Measurements from ENCODE around the gene CAPZA3. TPM values are rescaled to one million over a fixed set of nuclear protein-coding genes. Genes with fewer than 3 reads are reported as not detected.

Gene CAPZA3
- total and polyA plus RNA-seq, 7 donors: not detected

- Histone ChIP-seq H3K4me1 (no peaks in the 10 kb centered on the region), H3K27ac (no peak overlapping the region), H3K9me3 (no peaks in the 10 kb centered on the region), H3K27me3 (no peaks in the 10 kb centered on the region), H3K36me3 (no peaks in the 10 kb centered on the region), H3K4me3 (no peak overlapping the region)
- intact Hi-C loops (cut with DNase I): no loop called here
- no peak for DNase-seq
- TF ChIP-seq POLR2AphosphoS5 (IDR thresholded peaks at IDR 0.05) (no peak), POLR2A (IDR thresholded peaks at IDR 0.05) (no peak), CTCF (IDR thresholded peaks at IDR 0.05) (no peak), EP300 (IDR thresholded peaks at IDR 0.05) (no peak)
Measured at GRCh38 chr12:18718462-18718861, 19.5 kb upstream of the CAPZA3 start.

- Histone ChIP-seq H3K4me1 (no peaks in the 10 kb centered on the region), H3K4me3 (no peak overlapping the region), H3K9me3 (no peaks in the 10 kb centered on the region), H3K27me3 (no peaks in the 10 kb centered on the region), H3K27ac (no peak overlapping the region), H3K36me3 (no peaks in the 10 kb centered on the region)
- TF ChIP-seq EP300 (IDR thresholded peaks at IDR 0.05): no peak
- no peak for TF ChIP-seq POLR2A (IDR thresholded peaks at IDR 0.05)
- no peak for TF ChIP-seq POLR2AphosphoS5 (IDR thresholded peaks at IDR 0.05)
- WGBS, 2 donors: 19 to 45% methylated on average over 3 of the region's 3 CpGs
- no peak for DNase-seq
- intact Hi-C loops (cut with DNase I): no loop called here
Measured at GRCh38 chr12:18719922-18720510, 17.9 kb upstream of the CAPZA3 start.

- Histone ChIP-seq H3K9me3 (no peaks in the 10 kb centered on the region), H3K36me3 (no peaks in the 10 kb centered on the region), H3K4me3 (no peak overlapping the region), H3K27ac (no peak overlapping the region), H3K4me1 (no peaks in the 10 kb centered on the region), H3K27me3 (no peaks in the 10 kb centered on the region)
- TF ChIP-seq POLR2A (IDR thresholded peaks at IDR 0.05) (no peak), EP300 (IDR thresholded peaks at IDR 0.05) (no peak), POLR2AphosphoS5 (IDR thresholded peaks at IDR 0.05) (no peak), CTCF (IDR thresholded peaks at IDR 0.05) (no peak)
- intact Hi-C loops (cut with DNase I): no loop called here
- DNase-seq: no peak
Measured at GRCh38 chr12:18720690-18721089, 17.2 kb upstream of the CAPZA3 start.

- H3K9me3 ChIP-seq: no peaks in the 10 kb centered on the region
- DNase-seq: no peak
- no peak overlapping the region for H3K4me3 ChIP-seq
- H3K27me3 ChIP-seq: no peaks in the 10 kb centered on the region
- no peak for TF ChIP-seq POLR2A (IDR thresholded peaks at IDR 0.05)
- TF ChIP-seq POLR2AphosphoS5 (IDR thresholded peaks at IDR 0.05): no peak
- no peak for TF ChIP-seq CTCF (IDR thresholded peaks at IDR 0.05)
- no peak for TF ChIP-seq EP300 (IDR thresholded peaks at IDR 0.05)
- 90 to 94% methylated on average over 1 of the region's 1 CpG for WGBS, 2 donors
- no peaks in the 10 kb centered on the region for H3K36me3 ChIP-seq
- H3K4me1 ChIP-seq: no peaks in the 10 kb centered on the region
- no peak overlapping the region for H3K27ac ChIP-seq
- intact Hi-C loops (cut with DNase I): no loop called here
Measured at GRCh38 chr12:18721452-18721851, 16.5 kb upstream of the CAPZA3 start.

GRCh38 chr12:18723752-18724151, 14.2 kb upstream of the CAPZA3 start:
- Histone ChIP-seq H3K36me3 (no peaks in the 10 kb centered on the region), H3K4me3 (no peak overlapping the region), H3K4me1 (no peaks in the 10 kb centered on the region), H3K27me3 (no peaks in the 10 kb centered on the region), H3K27ac (no peak overlapping the region), H3K9me3 (no peaks in the 10 kb centered on the region)
- no peak for TF ChIP-seq EP300 (IDR thresholded peaks at IDR 0.05)
- DNase-seq: no peak
- intact Hi-C loops (cut with DNase I): no loop called here
- 65 to 82% methylated on average over 2 of the region's 2 CpGs for WGBS, 2 donors

- no peak for DNase-seq
- no peak for TF ChIP-seq EP300 (IDR thresholded peaks at IDR 0.05)
- TF ChIP-seq POLR2AphosphoS5 (IDR thresholded peaks at IDR 0.05): no peak
- TF ChIP-seq CTCF (IDR thresholded peaks at IDR 0.05): no peak
- TF ChIP-seq POLR2A (IDR thresholded peaks at IDR 0.05): no peak
- no peaks in the 10 kb centered on the region for H3K4me1 ChIP-seq
- H3K36me3 ChIP-seq: no peaks in the 10 kb centered on the region
- 52 to 80% methylated on average over 5 of the region's 5 CpGs for whole genome bisulfite sequencing, 2 donors
- no peak overlapping the region for H3K4me3 ChIP-seq
- no peak overlapping the region for H3K27ac ChIP-seq
- H3K27me3 ChIP-seq: no peaks in the 10 kb centered on the region
- intact Hi-C loops (cut with DNase I): no loop called here
- H3K9me3 ChIP-seq: no peaks in the 10 kb centered on the region
Measured at GRCh38 chr12:18731156-18731555, 6.8 kb upstream of the CAPZA3 start.

All from sigmoid colon (tissue), 7 donors.